Measurements from ENCODE around the gene MRGPRD.

DNA sequence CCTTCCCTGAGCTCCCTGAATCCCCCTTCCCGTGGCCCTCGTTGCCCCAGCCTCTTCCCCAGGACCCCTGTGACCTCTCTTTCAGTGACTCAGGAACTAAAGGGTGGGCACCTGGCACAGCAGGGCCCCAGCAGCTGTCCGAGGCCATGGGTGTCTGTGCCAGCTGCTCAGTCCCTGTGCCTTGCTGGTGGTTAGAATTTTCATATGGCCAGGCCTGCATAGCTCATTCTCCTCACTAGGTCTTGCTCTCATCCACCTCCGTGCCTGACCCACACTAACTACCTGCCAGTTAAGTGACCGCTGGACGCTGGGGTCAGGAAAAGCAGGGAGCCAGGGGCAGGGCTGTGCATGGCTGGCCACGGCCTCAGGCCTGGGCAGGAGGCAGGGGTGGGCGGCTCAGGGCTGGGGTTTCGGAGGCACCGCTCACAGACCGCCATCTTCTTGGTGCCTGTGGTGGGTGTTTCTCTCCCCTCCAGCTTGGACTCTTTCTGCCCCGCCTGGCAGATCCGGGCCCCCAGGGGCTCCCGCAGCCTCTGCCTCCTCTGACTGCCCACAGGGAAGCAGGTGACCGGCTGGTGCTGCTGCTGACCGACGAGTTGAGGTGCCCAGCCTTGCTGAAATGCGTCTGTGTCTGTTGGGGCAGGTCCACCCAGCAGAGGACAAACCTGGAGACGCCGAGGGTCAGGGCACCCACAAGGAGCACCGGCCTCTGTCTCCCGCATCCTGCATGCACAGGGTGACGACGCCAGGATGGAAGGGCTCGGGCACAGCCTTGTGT is 20.3 kb downstream of the MRGPRD start:
- TF ChIP-seq, protein P1, sequence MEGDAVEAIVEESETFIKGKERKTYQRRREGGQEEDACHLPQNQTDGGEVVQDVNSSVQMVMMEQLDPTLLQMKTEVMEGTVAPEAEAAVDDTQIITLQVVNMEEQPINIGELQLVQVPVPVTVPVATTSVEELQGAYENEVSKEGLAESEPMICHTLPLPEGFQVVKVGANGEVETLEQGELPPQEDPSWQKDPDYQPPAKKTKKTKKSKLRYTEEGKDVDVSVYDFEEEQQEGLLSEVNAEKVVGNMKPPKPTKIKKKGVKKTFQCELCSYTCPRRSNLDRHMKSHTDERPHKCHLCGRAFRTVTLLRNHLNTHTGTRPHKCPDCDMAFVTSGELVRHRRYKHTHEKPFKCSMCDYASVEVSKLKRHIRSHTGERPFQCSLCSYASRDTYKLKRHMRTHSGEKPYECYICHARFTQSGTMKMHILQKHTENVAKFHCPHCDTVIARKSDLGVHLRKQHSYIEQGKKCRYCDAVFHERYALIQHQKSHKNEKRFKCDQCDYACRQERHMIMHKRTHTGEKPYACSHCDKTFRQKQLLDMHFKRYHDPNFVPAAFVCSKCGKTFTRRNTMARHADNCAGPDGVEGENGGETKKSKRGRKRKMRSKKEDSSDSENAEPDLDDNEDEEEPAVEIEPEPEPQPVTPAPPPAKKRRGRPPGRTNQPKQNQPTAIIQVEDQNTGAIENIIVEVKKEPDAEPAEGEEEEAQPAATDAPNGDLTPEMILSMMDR (IDR thresholded peaks at IDR 0.05): no peak
- no peak for TF ChIP-seq POLR2A (IDR thresholded peaks at IDR 0.05)

Measured in stomach (tissue), 4 donors.